Osteoblast (primary cell): ENCODE data around the gene CPA5. TPM values are rescaled to one million over a fixed set of nuclear protein-coding genes. Genes with fewer than 3 reads are reported as not detected.
A peak's percentile ranks its signal among the peaks of the same experiment; 100 is the strongest.

Experiments used
- DNase-seq: peaks from one replicate; pipeline ENCODE4 v3.0.0; 2011; ENCODE audit warnings: low spot score, mixed read lengths; ENCODE audit not compliant: insufficient read length; ENCODE audit errors: missing footprints
- H2AFZ ChIP-seq: 2 replicates; pipeline ENCODE4 v1.6.0; 2011; ENCODE audit warnings: mild to moderate bottlenecking, low read length
- H3K27ac ChIP-seq: 2 replicates; pipeline ENCODE4 v1.5.1; 2011; ENCODE audit warnings: mild to moderate bottlenecking, low read depth, low read length, moderate library complexity
- H3K27me3 ChIP-seq: 2 replicates; pipeline ENCODE4 v1.6.0; 2012; ENCODE audit warnings: mild to moderate bottlenecking, control low read depth, inconsistent platforms, low read length, moderate library complexity; ENCODE audit not compliant: insufficient read depth
- H3K36me3 ChIP-seq: 2 replicates; pipeline ENCODE4 v1.5.1; 2011; ENCODE audit warnings: mild to moderate bottlenecking, low read length, control low read depth, moderate library complexity; ENCODE audit not compliant: insufficient read depth
- H3K4me1 ChIP-seq: 2 replicates; pipeline ENCODE4 v1.5.1; 2011; ENCODE audit warnings: mild to moderate bottlenecking, low read length, control low read depth, moderate library complexity; ENCODE audit not compliant: insufficient read depth
- H3K4me2 ChIP-seq: 2 replicates; pipeline ENCODE4 v1.6.0; 2011; ENCODE audit warnings: mild to moderate bottlenecking, low read length; ENCODE audit not compliant: insufficient read depth
- H3K4me3 ChIP-seq: fragments of 200-600 bp; sonication (generic); 3 replicates; pipeline ENCODE4 v1.5.1; 2012; ENCODE audit warnings: mild to moderate bottlenecking, low read length, inconsistent platforms; ENCODE audit not compliant: insufficient read depth
- H3K79me2 ChIP-seq: 2 replicates; pipeline ENCODE4 v1.6.0; 2012; ENCODE audit warnings: mild to moderate bottlenecking, low read length, control low read depth, inconsistent platforms; ENCODE audit not compliant: insufficient read depth
- H3K9me3 ChIP-seq: 2 replicates; pipeline ENCODE4 v1.5.1; 2011; ENCODE audit warnings: low read depth, low read length, control low read depth
- H4K20me1 ChIP-seq: 2 replicates; pipeline ENCODE4 v1.6.0; 2012; ENCODE audit warnings: mild to moderate bottlenecking, low read length, control low read depth; ENCODE audit not compliant: insufficient read depth
- CTCF ChIP-seq: IDR thresholded peaks from 2 replicates; pipeline ENCODE4 v1.5.1; 2011; ENCODE audit warnings: mild to moderate bottlenecking, low read depth, low read length, moderate library complexity; ENCODE audit errors: extremely low read depth
- total RNA-seq: library from RNA; depleted of rRNA; stranded (reverse); fragments of >200 nt; gene quantifications from 2 replicates; pipeline ENCODE4 v1.2.3, GENCODE V29; 2012

Gene CPA5
- total RNA-seq, 1 donor: not detected

- no peak for TF ChIP-seq CTCF
- peaks cover 6% of the 10 kb centered on the region for H3K9me3 ChIP-seq
- no peak overlapping the region for H3K27ac ChIP-seq
- no peaks in the 10 kb centered on the region for H3K79me2 ChIP-seq
- H2AFZ ChIP-seq: no peak overlapping the region
- H3K4me2 ChIP-seq: no peak overlapping the region
- H3K27me3 ChIP-seq: no peaks in the 10 kb centered on the region
- DNase-seq: no peak
- H3K36me3 ChIP-seq: no peaks in the 10 kb centered on the region
- H4K20me1 ChIP-seq: no peaks in the 10 kb centered on the region
- no peak overlapping the region for H3K4me3 ChIP-seq
- peaks cover 34% of the 10 kb centered on the region for H3K4me1 ChIP-seq
Observed at GRCh38 chr7:130360518-130360917, 15.9 kb downstream of the CPA5 start.

GRCh38 chr7:130361681-130362080, 17.1 kb downstream of the CPA5 start:
- Histone ChIP-seq H3K4me3 (no peak overlapping the region), H3K27me3 (no peaks in the 10 kb centered on the region), H3K36me3 (no peaks in the 10 kb centered on the region), H3K9me3 (peaks cover 6% of the 10 kb centered on the region), H3K4me2 (no peak overlapping the region), H2AFZ (no peak overlapping the region), H3K79me2 (no peaks in the 10 kb centered on the region), H4K20me1 (no peaks in the 10 kb centered on the region), H3K4me1 (peaks cover 34% of the 10 kb centered on the region), H3K27ac (no peak overlapping the region)
- no peak for TF ChIP-seq CTCF
- no peak for DNase-seq

GRCh38 chr7:130362251-130362816, 17.7 kb downstream of the CPA5 start:
- Histone ChIP-seq H3K4me2 (no peak overlapping the region), H3K4me1 (peaks cover 32% of the 10 kb centered on the region), H4K20me1 (no peaks in the 10 kb centered on the region), H2AFZ (no peak overlapping the region), H3K27ac (no peak overlapping the region), H3K79me2 (no peaks in the 10 kb centered on the region), H3K4me3 (no peak overlapping the region), H3K9me3 (peaks cover 6% of the 10 kb centered on the region), H3K36me3 (no peaks in the 10 kb centered on the region), H3K27me3 (no peaks in the 10 kb centered on the region)
- no peak for DNase-seq
- TF ChIP-seq CTCF: no peak

GRCh38 chr7:130363026-130363847, 18.6 kb downstream of the CPA5 start:
- Histone ChIP-seq H3K27me3 (no peaks in the 10 kb centered on the region), H2AFZ (no peak overlapping the region), H4K20me1 (no peaks in the 10 kb centered on the region), H3K4me1 (peaks cover 29% of the 10 kb centered on the region), H3K27ac (peak overlapping the region; percentile 67), H3K9me3 (peaks cover 6% of the 10 kb centered on the region), H3K4me3 (no peak overlapping the region), H3K79me2 (no peaks in the 10 kb centered on the region), H3K36me3 (no peaks in the 10 kb centered on the region), H3K4me2 (peak overlapping the region; percentile 12)
- no peak for TF ChIP-seq CTCF
- peak; percentile 94 for DNase-seq
